HG03159 (cell line): ENCODE measurements around the gene CNTROB.

Experiments
- ATAC-seq: cut with Tn5 transposase; IDR thresholded peaks from one replicate; pipeline ENCODE4 v1.9.1; 2021; ENCODE audit warnings: mild to moderate bottlenecking, moderate library complexity; ENCODE audit not compliant: unreplicated experiment

CNTROB gene

DNA sequence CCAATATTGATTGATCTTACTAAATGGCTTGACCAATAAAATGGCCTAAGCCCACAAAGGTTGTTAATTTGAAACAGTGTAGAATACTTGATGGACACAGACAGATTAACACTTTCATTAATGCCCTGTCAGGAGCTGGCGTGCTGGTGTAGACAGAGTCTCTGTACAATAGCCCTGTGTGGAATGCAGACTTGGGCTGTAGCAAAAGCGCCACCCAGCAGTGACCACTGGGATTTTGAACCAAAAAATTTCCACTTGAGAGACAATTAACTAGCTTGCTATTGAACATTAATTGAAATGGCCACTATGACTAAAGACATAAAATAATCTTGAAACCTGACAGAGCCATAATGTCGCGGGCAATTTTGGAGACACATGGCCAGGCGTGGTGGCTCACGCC lies 50.7 kb downstream of the CNTROB start:
- no peak for ATAC-seq

DNA sequence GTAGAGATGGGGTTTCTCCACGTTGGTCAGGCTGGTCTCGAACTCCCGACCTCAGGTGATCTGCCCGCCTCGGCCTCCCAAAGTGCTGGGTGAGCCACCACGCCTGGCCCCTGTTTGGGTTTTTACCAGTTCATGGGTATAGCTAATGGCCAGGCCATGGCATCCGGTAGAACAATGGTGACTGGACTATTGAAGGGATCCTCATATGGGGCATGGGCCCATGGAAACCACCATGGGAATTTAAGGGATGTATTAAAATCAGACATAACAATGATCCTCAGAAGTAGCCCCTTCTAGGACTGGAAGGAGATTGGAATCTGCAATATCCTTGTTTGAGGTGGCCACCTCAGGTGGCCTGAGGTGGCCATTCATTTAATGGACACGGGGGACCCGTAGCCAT lies 52.9 kb downstream of the CNTROB start:
- no peak for ATAC-seq

DNA sequence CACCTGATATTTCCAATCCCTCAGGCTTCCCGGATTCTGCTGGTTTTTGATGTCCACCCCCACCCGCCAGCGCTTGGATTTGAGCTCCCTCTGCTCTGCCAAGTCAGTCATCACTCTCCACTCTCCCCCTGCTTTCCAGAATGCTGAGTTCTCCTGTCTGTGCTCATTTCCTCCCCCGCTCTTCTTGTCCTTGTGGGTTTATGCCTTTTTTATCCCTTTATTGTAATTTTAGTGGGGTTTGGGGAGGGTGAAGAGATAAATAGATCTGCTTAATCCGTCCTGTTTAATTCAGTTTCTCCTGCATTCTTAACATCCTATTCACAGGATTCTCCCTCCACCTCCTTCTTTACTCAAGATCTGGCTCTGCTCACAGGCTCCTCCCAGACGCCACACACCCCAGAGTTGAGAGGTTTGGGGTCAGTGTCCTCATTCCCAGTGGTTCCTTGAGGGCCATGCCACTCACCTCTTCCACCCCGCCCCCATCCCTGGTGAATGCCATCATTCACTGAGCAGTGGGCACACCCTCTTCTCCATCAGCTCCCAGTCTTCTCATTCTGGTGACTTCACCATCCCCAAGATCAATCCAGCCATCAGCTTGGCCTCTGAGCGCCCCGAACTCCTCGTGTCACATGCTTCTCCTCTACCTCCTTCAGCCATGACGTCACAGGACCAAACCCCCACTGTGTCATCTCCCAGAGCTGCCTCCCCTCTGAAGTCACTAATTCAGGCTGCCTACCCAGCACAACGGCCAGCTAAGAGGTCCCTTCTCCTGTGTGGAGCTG lies 55.3 kb downstream of the CNTROB start:
- no peak for ATAC-seq

DNA sequence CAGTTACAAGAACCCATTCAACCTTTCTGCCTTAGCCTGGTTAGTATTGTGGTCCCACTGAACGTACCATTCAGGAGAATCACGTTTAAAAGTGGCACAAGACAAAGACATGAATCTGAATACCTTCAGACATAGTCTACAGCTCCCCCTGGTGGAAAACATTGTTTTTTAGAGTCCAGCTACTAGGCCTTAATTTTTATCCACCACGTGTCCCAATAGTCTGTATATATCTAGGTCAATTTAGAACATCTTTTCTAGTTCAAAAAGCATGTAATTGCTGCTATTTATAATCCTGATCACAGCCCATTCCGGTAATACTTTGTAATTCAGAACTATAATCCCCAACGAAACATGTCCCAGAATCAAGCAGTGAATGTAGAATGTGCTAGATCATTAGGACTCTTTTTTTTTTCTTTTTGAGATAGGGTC lies 56.8 kb downstream of the CNTROB start:
- no peak for ATAC-seq

DNA sequence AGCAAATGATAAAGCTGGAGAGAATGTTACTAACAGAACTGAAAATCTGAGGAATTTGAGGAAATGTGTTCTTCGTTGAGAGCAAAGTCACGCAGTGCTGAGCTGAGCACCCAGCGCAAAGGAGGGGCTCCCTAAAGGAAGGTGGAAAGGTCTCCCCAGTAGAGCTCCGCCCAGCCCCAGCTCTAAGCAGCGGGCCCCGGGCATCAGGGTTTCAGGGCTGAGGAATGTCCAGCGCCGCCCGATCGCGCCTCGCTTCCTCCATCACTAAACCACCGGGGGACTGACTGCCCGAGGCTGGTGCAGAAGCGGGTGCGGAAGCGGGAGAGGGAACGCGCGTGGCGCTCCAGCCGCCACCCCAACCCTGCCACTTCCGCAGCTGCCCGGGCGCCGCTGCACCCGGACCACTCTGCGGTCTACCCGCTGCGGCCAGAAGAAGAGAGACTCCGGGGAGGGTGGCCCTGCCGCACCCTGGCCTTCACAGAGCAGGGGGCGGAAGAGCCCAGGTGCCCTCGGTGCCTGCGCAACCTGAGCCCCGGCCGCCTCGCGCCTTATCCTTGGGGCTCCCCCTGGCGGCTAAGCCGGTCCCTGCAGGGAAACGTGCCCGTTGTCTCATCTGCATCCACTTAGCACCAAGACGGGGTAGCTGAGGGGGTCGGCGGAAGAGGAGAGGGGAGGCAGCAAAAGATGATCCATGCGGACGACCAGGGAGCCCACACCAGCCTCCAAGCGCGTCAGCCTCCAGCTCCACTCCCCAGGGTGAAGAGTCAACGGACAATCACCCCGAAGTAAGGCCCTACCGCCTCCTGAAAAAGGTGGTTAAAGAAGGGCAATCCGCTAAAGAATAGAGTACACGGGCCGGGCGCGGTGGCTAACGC lies 58.0 kb downstream of the CNTROB start:
- ATAC-seq: no peak

DNA sequence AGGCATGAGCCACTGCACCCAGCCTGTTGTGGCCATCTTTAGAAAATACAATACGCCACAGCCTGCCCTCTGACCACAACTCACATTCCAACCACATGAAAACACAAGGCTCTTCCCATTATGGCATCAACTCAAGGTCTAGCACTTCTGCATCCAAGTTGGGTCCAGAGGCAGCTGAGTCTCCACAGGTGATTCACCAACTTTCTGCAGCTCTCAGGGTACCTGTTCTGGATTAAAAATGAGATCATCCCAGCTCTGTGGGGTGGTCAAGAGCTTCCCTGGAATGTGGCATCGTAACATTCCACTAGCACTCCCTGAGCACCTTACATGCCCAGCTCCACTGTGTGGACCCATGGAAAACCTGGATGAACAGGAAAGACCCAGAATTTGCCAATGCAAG lies 60.5 kb downstream of the CNTROB start:
- ATAC-seq: no peak

DNA sequence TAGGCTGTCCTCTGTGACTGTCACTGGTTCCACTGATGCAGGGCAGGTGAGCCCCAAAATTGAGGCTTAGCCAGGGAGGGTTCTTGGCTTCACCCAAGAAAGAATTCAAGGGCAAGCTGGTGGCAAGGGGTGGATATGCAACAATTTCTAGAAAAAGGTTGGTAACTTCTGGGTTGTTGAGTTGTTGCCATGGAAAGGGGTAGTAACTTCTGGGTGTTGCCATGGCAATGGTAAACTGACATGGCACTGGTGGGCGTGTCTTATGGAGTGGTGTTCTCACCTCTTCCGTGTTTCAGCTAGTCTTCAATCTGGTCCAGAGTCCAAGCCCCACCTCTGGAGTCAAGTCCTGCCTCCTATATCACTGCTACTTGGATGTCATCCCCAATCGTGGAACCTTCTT lies 60.9 kb downstream of the CNTROB start:
- ATAC-seq: no peak

DNA sequence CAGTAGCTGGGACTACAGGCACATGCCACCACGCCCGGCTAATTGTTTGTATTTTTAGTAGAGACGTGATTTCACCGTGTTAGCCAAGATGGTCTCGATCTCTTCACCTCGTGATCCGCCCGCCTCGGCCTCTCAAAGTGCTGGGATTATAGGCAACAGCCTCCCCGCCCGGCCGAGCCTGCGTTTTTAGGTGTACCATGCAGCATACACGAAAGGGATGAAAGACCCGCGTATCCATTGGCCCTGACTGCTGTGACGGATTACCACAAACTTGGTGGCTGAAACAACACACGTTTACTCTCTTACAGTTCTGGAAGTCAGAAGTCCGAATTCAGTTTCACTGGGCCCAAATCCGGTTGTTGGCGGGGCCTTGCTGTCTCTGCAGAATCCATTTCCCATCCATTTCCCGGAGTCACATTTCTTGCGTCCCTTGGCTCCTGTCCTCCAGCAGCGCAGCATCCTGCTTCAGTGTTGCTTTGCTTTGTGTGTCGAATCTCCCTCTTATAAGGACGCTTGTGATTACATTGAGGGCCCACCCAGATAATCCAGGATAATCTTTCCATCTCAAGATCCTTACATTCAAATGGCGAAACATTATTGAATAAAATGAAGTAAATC lies 62.1 kb downstream of the CNTROB start:
- ATAC-seq: no peak

DNA sequence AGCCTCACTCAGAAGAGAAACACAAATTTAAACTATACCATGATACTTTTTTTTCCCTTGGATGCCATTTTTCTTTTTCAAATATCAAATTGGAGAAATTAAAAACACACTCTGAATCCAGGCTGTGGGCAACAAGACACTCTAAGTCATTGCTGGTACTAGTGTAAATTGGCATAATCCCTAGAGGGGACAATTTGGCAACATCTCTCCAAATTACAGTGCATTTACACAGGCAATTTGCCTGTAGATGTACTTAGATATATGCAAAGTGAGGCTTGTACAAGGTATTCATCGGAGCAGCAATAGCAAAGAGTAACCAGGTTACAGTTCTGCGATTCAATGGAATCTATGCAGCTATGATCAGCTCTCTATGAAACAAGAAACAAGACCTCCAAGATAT lies 63.7 kb downstream of the CNTROB start:
- ATAC-seq: no peak

DNA sequence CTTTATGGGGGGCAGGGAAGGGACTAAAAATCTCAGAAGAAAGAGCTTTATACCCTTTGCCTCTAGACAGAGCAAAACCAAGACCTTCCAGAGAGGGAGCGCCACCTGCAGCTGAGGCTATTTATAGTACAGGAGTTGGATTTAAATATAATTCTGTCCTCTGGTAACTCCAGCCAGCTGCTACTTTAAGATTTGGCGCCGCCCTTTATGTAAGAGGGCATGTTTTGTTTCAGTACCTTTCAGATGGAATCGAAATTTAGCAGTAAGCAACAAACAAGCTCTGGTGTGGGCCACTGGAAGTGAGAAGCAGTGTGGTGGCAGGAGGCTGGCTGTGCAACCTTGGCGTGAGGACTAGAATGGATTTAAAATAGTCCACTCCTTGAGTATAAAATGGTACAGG lies 65.2 kb downstream of the CNTROB start:
- ATAC-seq: no peak
